Measurements from ENCODE around the gene B3GNT3. TPM values are rescaled to one million over a fixed set of nuclear protein-coding genes. Genes with fewer than 3 reads are reported as not detected.
A peak's percentile ranks its signal among the peaks of the same experiment; 100 is the strongest.

B3GNT3 gene, protein sequence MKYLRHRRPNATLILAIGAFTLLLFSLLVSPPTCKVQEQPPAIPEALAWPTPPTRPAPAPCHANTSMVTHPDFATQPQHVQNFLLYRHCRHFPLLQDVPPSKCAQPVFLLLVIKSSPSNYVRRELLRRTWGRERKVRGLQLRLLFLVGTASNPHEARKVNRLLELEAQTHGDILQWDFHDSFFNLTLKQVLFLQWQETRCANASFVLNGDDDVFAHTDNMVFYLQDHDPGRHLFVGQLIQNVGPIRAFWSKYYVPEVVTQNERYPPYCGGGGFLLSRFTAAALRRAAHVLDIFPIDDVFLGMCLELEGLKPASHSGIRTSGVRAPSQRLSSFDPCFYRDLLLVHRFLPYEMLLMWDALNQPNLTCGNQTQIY
- total RNA-seq (not detected), polyA plus RNA-seq (not detected)

DNA sequence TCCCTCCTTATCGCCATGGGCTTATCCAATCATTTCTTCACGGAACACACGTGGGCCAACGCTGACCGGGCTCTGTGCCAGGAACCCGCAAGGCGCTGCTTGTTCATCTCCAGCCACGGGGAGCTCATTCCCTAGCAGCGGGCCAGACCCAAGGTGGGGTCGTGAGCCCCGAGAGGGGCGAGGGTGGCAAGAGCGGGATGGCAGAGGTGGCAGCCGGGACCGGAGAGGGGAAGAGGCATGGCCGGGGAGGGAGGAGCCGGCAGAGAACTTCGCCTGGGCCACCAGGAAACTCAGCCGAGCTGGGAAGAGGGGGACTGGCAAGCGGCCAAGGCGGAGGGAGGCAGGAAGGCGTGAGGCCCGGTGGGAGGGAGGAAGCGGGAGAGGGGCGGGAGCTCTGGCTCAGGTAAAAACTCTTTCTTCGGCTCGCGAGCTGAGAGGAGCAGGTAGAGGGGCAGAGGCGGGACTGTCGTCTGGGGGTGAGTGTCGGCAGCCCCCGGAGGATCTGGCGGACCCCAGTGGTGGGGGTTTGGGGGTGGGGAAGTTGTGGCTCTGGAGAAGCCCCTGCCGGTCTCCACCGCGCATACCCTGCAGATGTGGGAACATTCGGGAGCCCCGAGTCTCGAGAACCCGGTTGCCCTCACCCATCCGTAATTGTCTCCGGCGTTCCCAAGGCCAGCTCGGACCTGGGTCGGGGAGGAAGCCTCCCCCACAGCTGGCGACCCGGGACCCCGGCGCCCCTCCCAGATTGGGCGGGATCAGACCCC is at the start of gene B3GNT3:
Gene B3GNT3 (plus strand): TSS at position 408 of the 764 bp plus-strand sequence. CDS start 12,670 bp downstream, outside the sequence.
- DNase-seq, result peak in 2 of 5 donors; percentile 17 to 31
- H3K9me3 ChIP-seq (ENCODE audit: low read length), result no peaks in the 10 kb centered on the region
- Mint-ChIP-seq H3K36me3 (no peaks in the 10 kb centered on the region), H3K4me3 (peak within 1 kb of the TSS in 6 of 7 donors; percentile 41 to 81 (median 48)), H3K27me3 (peaks cover 0 to 11% of the 10 kb centered on the region in 2 donors), H3K9me3 (no peaks in the 10 kb centered on the region), H3K4me1 (peaks cover 33 to 55% (median 36%) of the 10 kb centered on the region in 3 donors), H3K27ac (peak within 1 kb of the TSS in 2 of 8 donors; percentile 12 to 19)
- no peak within 1 kb of the TSS for H3K27ac ChIP-seq (ENCODE audit: low read depth, low read length)
- ChIA-PET POLR2A (interaction anchor here (0.6 kb wide), 1 partner anchor 152 kb away, joined by 4 read pairs; no protein-coding TSS in a partner anchor), CTCF (interaction anchor here (1.4 to 1.5 kb wide), 2 partner anchors 11 to 64 kb away, joined by 3 to 6 read pairs; partner anchors contain the start of gene RPL18A)
- H3K4me3 ChIP-seq (ENCODE audit: low read length), result peak within 1 kb of the TSS; percentile 11
- no peaks in the 10 kb centered on the region for H3K27me3 ChIP-seq (ENCODE audit: insufficient read depth, low read length, poor library complexity, severe bottlenecking)
- peaks cover 47% of the 10 kb centered on the region for H3K4me1 ChIP-seq (ENCODE audit: insufficient read depth, low read length)
- H3K36me3 ChIP-seq (ENCODE audit: insufficient read depth, low read length), result no peaks in the 10 kb centered on the region

DNA sequence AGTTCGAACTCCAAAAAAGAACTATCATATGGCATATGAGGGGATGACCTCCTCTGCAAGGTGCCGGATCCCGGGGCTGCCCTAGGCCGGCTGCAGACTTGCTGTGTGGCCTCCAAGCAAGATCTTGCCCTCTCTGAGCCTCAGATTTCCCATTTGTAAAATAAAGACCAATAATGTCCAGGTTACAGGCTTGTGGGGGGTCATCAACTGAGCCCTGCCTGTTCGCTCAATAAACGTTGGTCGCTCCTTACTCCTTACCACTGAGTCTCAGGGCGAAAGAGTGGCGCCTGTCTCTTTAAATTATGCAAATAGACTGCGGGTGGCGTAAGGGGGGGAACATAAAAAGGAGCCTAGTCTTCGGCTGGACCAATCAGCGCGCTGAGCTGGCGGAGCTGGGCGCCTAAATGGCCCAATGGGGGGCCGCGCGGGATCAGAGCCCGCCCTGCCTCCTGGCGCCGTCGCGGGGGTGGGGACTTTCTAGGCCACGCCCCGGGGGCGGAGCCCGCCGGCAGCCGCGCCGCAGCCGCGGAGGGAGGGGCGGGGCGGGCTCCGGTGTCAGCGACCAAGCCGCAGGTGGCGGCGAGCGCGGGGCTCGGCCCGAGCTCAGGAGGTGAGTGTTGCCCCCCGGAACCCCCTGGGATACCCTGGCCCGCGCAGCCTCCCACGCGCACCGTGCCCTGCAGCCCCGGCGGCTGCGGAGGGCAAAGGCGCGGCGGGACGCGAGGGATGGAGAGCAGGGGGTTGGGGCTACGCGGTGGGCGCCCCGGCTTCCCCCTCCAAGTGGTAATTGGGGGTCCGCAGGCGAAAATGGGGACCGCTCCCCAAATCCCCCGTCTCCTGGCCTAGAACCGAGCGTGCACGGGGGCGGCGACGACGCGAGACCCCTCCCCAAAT is 47.5 kb upstream of the B3GNT3 start:
- Mint-ChIP-seq H3K9me3 (no peaks in the 10 kb centered on the region), H3K36me3 (peaks cover 0 to 11% (median 2%) of the 10 kb centered on the region in 3 donors), H3K4me3 (peak overlapping the region; percentile 70 to 98 (median 94)), H3K27ac (peak overlapping the region; percentile 32 to 92 (median 76)), H3K4me1 (peaks cover 43 to 53% (median 44%) of the 10 kb centered on the region in 3 donors), H3K27me3 (no peaks in the 10 kb centered on the region)
- peak; percentile 92 to 96 (median 94) for DNase-seq
- POLR2A ChIA-PET, result interaction anchor here (1.0 to 1.9 kb wide), 2 partner anchors 28 to 112 kb away, joined by 4 to 13 read pairs; partner anchors contain the start of genes MAP1S and RPL18A
- Histone ChIP-seq H3K27ac (ENCODE audit: low read depth, low read length) (no peak overlapping the region), H3K9me3 (ENCODE audit: low read length) (no peaks in the 10 kb centered on the region), H3K36me3 (ENCODE audit: insufficient read depth, low read length) (no peaks in the 10 kb centered on the region), H3K27me3 (ENCODE audit: insufficient read depth, low read length, poor library complexity, severe bottlenecking) (no peaks in the 10 kb centered on the region), H3K4me1 (ENCODE audit: insufficient read depth, low read length) (peaks cover 36% of the 10 kb centered on the region), H3K4me3 (ENCODE audit: low read length) (peak overlapping the region; percentile 54)
- CTCF ChIA-PET, result interaction anchor here (1.0 to 2.2 kb wide), 2 partner anchors 27 to 112 kb away, joined by 3 to 5 read pairs; partner anchors contain the start of gene RPL18A

DNA sequence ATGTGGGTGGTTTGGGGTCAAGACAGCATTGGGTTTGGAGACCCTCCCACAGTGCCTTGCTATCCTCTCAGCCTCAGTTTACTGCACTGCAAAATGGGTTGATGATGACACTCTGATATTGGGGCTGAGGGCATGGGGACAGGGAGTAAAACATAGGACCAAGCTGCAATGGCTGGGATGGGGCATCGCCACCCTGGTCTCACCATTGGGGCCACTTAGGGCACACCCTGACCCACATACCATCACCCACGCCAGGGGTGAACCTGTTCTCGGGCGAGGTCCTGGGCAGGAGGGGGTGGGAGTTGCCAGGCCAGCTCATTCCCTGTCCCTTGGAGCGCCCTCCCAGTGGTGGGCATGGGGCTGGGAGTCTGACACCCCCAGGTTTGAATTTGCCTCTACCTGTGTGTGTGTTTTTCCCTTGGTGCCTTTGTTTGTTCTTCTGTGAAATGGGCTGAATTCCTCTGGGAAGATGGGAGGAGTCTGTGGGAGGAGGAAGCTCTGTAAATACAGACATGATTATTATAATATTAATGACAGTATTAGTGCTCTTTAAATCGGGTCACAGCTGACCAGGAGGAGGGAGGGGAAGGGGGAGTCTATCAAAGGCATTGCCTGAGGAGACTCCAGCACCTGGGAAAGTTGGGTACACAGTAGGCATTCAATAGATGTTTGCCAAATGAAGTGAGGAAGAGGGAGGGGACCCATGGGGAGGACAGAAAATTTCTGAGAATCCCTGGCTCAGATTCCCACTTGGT is 45.9 kb upstream of the B3GNT3 start:
- ChIA-PET POLR2A (interaction anchor here (1.6 kb wide), 1 partner anchor 30 kb away, joined by 4 read pairs; the partner anchor contains the start of gene MAP1S), CTCF (interaction anchor here (1.2 to 2.2 kb wide), 3 partner anchors 17 to 106 kb away, joined by 3 to 5 read pairs (median 4); no protein-coding TSS in a partner anchor)
- peaks cover 0 to 13% (median 2%) of the 10 kb centered on the region in 3 donors for H3K36me3 Mint-ChIP-seq
- Histone ChIP-seq H3K4me3 (ENCODE audit: low read length) (peak overlapping the region; percentile 54), H3K27me3 (ENCODE audit: insufficient read depth, low read length, poor library complexity, severe bottlenecking) (no peaks in the 10 kb centered on the region), H3K4me1 (ENCODE audit: insufficient read depth, low read length) (peaks cover 48% of the 10 kb centered on the region), H3K27ac (ENCODE audit: low read depth, low read length) (no peak overlapping the region), H3K9me3 (ENCODE audit: low read length) (no peaks in the 10 kb centered on the region), H3K36me3 (ENCODE audit: insufficient read depth, low read length) (no peaks in the 10 kb centered on the region)
- DNase-seq, result no peak
- no peaks in the 10 kb centered on the region for H3K27me3 Mint-ChIP-seq
- no peaks in the 10 kb centered on the region for H3K9me3 Mint-ChIP-seq
- peak overlapping the region; percentile 87 to 98 (median 95) for H3K4me3 Mint-ChIP-seq
- H3K27ac Mint-ChIP-seq, result peak overlapping the region; percentile 71 to 98 (median 96)
- peaks cover 44 to 56% (median 44%) of the 10 kb centered on the region in 3 donors for H3K4me1 Mint-ChIP-seq

DNA sequence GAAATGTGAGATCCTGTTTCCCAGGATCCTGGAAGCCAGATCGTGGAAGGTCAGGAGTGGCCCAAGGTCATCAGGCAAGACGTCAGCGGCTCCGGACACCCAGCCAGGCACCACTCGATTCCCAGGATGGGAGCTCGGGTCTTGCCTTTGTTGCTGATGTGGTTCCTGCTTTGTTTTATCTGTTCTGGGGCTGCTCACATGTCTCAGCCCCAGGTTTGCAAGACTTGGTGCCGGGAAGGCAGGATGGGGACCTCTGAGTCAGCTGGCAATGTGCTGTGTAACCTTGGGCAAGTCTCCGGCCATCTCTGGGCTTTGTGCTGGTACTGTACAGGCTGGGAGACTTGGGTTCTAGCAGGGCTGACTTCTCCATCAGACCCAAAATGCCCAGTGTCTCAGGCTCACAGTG is 45.0 kb upstream of the B3GNT3 start:
- peaks cover 45 to 61% (median 50%) of the 10 kb centered on the region in 3 donors for H3K4me1 Mint-ChIP-seq
- Histone ChIP-seq H3K4me3 (ENCODE audit: low read length) (no peak overlapping the region), H3K4me1 (ENCODE audit: insufficient read depth, low read length) (peaks cover 56% of the 10 kb centered on the region)

DNA sequence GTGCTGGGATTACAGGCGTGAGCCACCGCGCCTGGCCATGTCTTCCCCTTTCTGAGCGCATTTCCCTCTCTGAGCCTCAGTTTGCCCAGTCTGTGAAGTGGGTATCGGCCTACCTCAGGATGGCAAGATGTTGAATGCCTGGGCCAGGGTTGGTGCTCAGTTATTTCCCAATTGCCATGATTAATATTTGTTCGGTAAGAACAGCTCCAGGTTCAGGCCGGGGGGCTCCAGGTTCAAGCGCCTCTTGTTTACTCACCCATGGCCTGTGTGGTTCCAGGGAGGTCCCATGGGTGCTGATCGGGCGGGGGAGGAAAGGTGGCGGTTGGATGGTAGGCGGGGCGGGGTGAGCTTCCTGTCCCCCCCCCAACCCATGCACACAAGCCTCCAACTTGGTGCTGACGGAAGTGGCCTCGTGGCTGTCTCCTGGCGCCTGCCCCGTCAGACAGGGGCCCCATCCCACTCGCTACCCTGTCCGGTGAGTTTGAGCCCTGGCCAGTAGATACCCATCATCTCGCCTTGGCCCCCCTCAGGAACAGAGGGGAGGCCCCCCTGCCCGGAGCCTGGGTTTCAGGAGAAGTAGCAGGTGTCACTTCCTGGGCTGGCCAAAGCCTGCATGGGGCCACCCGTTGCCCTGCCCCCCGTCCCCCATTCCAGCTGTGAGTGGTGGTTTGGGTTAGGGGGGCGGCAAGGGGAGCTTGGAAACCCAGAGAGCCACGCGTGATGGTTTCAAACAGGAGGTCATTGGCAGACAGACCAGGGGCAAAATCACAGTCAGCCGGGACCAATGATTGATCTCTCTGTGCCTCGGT is 43.6 kb upstream of the B3GNT3 start, which contains the start of gene FCHO1:
Gene FCHO1 (plus strand): TSS at position 375 of the 809 bp plus-strand sequence. CDS start 3,688 bp downstream, outside the sequence.
- peak within 1 kb of the TSS; percentile 79 for H3K27ac ChIP-seq (ENCODE audit: low read depth, low read length)
- peak within 1 kb of the TSS; percentile 90 for H3K4me3 ChIP-seq (ENCODE audit: low read length)
- H3K27ac Mint-ChIP-seq, result peak within 1 kb of the TSS; percentile 74 to 98 (median 96)
- H3K9me3 Mint-ChIP-seq, result no peaks in the 10 kb centered on the region
- peak within 1 kb of the TSS; percentile 87 to 98 (median 95) for H3K4me3 Mint-ChIP-seq
- no peaks in the 10 kb centered on the region for H3K27me3 ChIP-seq (ENCODE audit: insufficient read depth, low read length, poor library complexity, severe bottlenecking)
- CTCF ChIA-PET, result interaction anchor here (0.7 to 2.1 kb wide), 8 partner anchors 16 to 203 kb away, joined by 3 to 6 read pairs (median 4); partner anchors contain the start of gene RPL18A
- H3K4me1 ChIP-seq (ENCODE audit: insufficient read depth, low read length), result peaks cover 64% of the 10 kb centered on the region
- H3K4me1 Mint-ChIP-seq, result peaks cover 47 to 72% (median 61%) of the 10 kb centered on the region in 3 donors
- no peaks in the 10 kb centered on the region for H3K9me3 ChIP-seq (ENCODE audit: low read length)
- no peaks in the 10 kb centered on the region for H3K36me3 ChIP-seq (ENCODE audit: insufficient read depth, low read length)
- peaks cover 0 to 1% of the 10 kb centered on the region in 2 donors for H3K27me3 Mint-ChIP-seq
- DNase-seq, result peak; percentile 81 to 93 (median 85)
- POLR2A ChIA-PET, result interaction anchor here (0.6 to 1.4 kb wide), 4 partner anchors 29 to 108 kb away, joined by 3 to 6 read pairs (median 5); partner anchors contain the start of genes JAK3, MAP1S and RPL18A
- peaks cover 3 to 31% (median 6%) of the 10 kb centered on the region in 3 donors for H3K36me3 Mint-ChIP-seq

More for the DNA sequence above, 45.0 kb upstream of the B3GNT3 start:
- H3K36me3 Mint-ChIP-seq, result peaks cover 3 to 19% (median 4%) of the 10 kb centered on the region in 3 donors
- H3K27me3 Mint-ChIP-seq, result no peaks in the 10 kb centered on the region
- no peaks in the 10 kb centered on the region for H3K9me3 Mint-ChIP-seq
- DNase-seq, result peak in 1 of 5 donors; percentile 27
- ChIA-PET POLR2A (interaction anchor here (1.6 kb wide), 1 partner anchor 31 kb away, joined by 4 read pairs; the partner anchor contains the start of gene MAP1S), CTCF (interaction anchor here (1.5 kb wide), 1 partner anchor 105 kb away, joined by 3 read pairs; no protein-coding TSS in a partner anchor)
- Histone ChIP-seq H3K9me3 (ENCODE audit: low read length) (no peaks in the 10 kb centered on the region), H3K36me3 (ENCODE audit: insufficient read depth, low read length) (no peaks in the 10 kb centered on the region), H3K27me3 (ENCODE audit: insufficient read depth, low read length, poor library complexity, severe bottlenecking) (no peaks in the 10 kb centered on the region), H3K27ac (ENCODE audit: low read depth, low read length) (no peak overlapping the region)
- H3K27ac Mint-ChIP-seq, result peak overlapping the region; percentile 44 to 98 (median 96)
- peak overlapping the region; percentile 87 to 98 (median 95) for H3K4me3 Mint-ChIP-seq

DNA sequence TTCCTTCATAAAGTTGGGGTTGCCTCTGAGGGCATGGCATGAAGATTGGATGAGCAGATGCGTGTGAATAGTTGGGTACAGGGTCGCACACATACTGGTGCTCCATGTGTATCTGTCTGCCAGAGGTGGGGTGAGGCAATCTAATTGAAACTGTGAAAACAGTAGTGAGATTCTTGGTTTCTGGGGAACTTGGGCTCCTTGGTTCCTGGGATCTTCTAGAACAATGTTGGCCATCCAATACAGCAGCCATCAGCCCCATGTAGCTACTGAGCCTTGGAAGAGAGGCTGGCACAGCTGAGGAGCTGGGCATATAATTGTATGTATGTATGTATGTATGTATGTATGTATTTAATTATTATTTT is 43.0 kb upstream of the B3GNT3 start:
- Histone ChIP-seq H3K4me1 (ENCODE audit: insufficient read depth, low read length) (peaks cover 64% of the 10 kb centered on the region), H3K36me3 (ENCODE audit: insufficient read depth, low read length) (no peaks in the 10 kb centered on the region), H3K27ac (ENCODE audit: low read depth, low read length) (peak overlapping the region; percentile 79), H3K9me3 (ENCODE audit: low read length) (no peaks in the 10 kb centered on the region), H3K27me3 (ENCODE audit: insufficient read depth, low read length, poor library complexity, severe bottlenecking) (no peaks in the 10 kb centered on the region), H3K4me3 (ENCODE audit: low read length) (peak overlapping the region; percentile 90)
- H3K4me1 Mint-ChIP-seq, result peaks cover 43 to 72% (median 60%) of the 10 kb centered on the region in 3 donors
- ChIA-PET CTCF (interaction anchor here (1.0 to 2.1 kb wide), 8 partner anchors 15 to 203 kb away, joined by 3 to 6 read pairs (median 4); partner anchors contain the start of gene RPL18A), POLR2A (interaction anchor here (0.5 to 1.4 kb wide), 4 partner anchors 33 to 226 kb away, joined by 5 to 6 read pairs (median 6); partner anchors contain the start of genes JAK3, MAP1S and RPL18A)
- DNase-seq, result no peak
- peaks cover 3 to 36% (median 6%) of the 10 kb centered on the region in 3 donors for H3K36me3 Mint-ChIP-seq
- peaks cover 0 to 1% of the 10 kb centered on the region in 2 donors for H3K27me3 Mint-ChIP-seq
- peak overlapping the region; percentile 74 to 98 (median 96) for H3K27ac Mint-ChIP-seq
- H3K4me3 Mint-ChIP-seq, result peak overlapping the region; percentile 87 to 98 (median 95)
- H3K9me3 Mint-ChIP-seq, result no peaks in the 10 kb centered on the region
